HFFc6 (cell line): ENCODE data around the gene NTM. TPM values are rescaled to one million over a fixed set of nuclear protein-coding genes. Genes with fewer than 3 reads are reported as not detected.

ENCODE experiments used
- DNase-seq: peaks from one replicate; pipeline ENCODE4 v3.0.0-alpha.2; 2018
- H3K27ac Mint-ChIP-seq: 2 replicates; pipeline ENCODE4 v1.8.0; 2020; ENCODE audit warnings: mild to moderate bottlenecking, mixed read lengths
- H3K27me3 Mint-ChIP-seq: 2 replicates; pipeline ENCODE4 v1.8.0; 2021; ENCODE audit warnings: mild to moderate bottlenecking, moderate library complexity, mixed read lengths; ENCODE audit not compliant: insufficient read depth
- H3K36me3 Mint-ChIP-seq: 2 replicates; pipeline ENCODE4 v1.8.0; 2021; ENCODE audit warnings: low read depth, mixed read lengths
- H3K4me1 Mint-ChIP-seq: 2 replicates; pipeline ENCODE4 v1.8.0; 2020; ENCODE audit warnings: low read depth, mixed read lengths
- H3K4me3 Mint-ChIP-seq: 2 replicates; pipeline ENCODE4 v1.8.0; 2020; ENCODE audit warnings: mild to moderate bottlenecking, moderate library complexity, mixed read lengths
- H3K9me3 Mint-ChIP-seq: 2 replicates; pipeline ENCODE4 v1.8.0; 2020; ENCODE audit warnings: mild to moderate bottlenecking, mixed read lengths
- CTCF ChIP-seq: fragments of 200-600 bp; sonication (generic); IDR thresholded peaks from 2 replicates; pipeline ENCODE4 v1.5.0; 2021; ENCODE audit warnings: antibody characterized with exemption, mild to moderate bottlenecking
- total RNA-seq, 6 experiments: library from RNA; stranded (reverse); fragmentation: NEBNext Ultra II Directional; extraction: Animal tissue kit (Norgen Biotek cat#: 25700); gene quantifications; 2 replicates in 1 of 6; 3 replicates in 5 of 6; pipeline ENCODE4 v1.2.3, GENCODE V29; 2021

NTM gene
- total RNA-seq, 6 experiments from 2014 or later, result 18.3 to 23.6 (median 21.7) TPM

GRCh38 chr11:132245403-132246385, 875.3 kb downstream of the NTM start:
- TF ChIP-seq CTCF, result no peak
- no peaks in the 10 kb centered on the region for H3K9me3 Mint-ChIP-seq
- H3K27ac Mint-ChIP-seq, result no peak overlapping the region
- no peak for DNase-seq
- H3K4me1 Mint-ChIP-seq, result no peaks in the 10 kb centered on the region
- no peak overlapping the region for H3K4me3 Mint-ChIP-seq
- peaks cover 9% of the 10 kb centered on the region for H3K36me3 Mint-ChIP-seq
- H3K27me3 Mint-ChIP-seq, result no peaks in the 10 kb centered on the region

GRCh38 chr11:132248580-132248979, 878.2 kb downstream of the NTM start:
- no peak for DNase-seq
- Mint-ChIP-seq H3K4me1 (no peaks in the 10 kb centered on the region), H3K27ac (no peak overlapping the region), H3K4me3 (no peak overlapping the region), H3K36me3 (peaks cover 10% of the 10 kb centered on the region), H3K27me3 (no peaks in the 10 kb centered on the region), H3K9me3 (no peaks in the 10 kb centered on the region)
- TF ChIP-seq CTCF, result no peak

GRCh38 chr11:132249256-132249655, 878.8 kb downstream of the NTM start:
- no peak for DNase-seq
- TF ChIP-seq CTCF, result no peak
- no peak overlapping the region for H3K4me3 Mint-ChIP-seq
- H3K27me3 Mint-ChIP-seq, result no peaks in the 10 kb centered on the region
- H3K27ac Mint-ChIP-seq, result no peak overlapping the region
- peaks cover 10% of the 10 kb centered on the region for H3K36me3 Mint-ChIP-seq
- no peaks in the 10 kb centered on the region for H3K9me3 Mint-ChIP-seq
- H3K4me1 Mint-ChIP-seq, result no peaks in the 10 kb centered on the region

GRCh38 chr11:132251061-132251460, 880.6 kb downstream of the NTM start:
- DNase-seq, result no peak
- no peaks in the 10 kb centered on the region for H3K27me3 Mint-ChIP-seq
- no peak for TF ChIP-seq CTCF
- no peaks in the 10 kb centered on the region for H3K4me1 Mint-ChIP-seq
- H3K27ac Mint-ChIP-seq, result no peak overlapping the region
- no peak overlapping the region for H3K4me3 Mint-ChIP-seq
- peaks cover 10% of the 10 kb centered on the region for H3K36me3 Mint-ChIP-seq
- H3K9me3 Mint-ChIP-seq, result no peaks in the 10 kb centered on the region

DNA sequence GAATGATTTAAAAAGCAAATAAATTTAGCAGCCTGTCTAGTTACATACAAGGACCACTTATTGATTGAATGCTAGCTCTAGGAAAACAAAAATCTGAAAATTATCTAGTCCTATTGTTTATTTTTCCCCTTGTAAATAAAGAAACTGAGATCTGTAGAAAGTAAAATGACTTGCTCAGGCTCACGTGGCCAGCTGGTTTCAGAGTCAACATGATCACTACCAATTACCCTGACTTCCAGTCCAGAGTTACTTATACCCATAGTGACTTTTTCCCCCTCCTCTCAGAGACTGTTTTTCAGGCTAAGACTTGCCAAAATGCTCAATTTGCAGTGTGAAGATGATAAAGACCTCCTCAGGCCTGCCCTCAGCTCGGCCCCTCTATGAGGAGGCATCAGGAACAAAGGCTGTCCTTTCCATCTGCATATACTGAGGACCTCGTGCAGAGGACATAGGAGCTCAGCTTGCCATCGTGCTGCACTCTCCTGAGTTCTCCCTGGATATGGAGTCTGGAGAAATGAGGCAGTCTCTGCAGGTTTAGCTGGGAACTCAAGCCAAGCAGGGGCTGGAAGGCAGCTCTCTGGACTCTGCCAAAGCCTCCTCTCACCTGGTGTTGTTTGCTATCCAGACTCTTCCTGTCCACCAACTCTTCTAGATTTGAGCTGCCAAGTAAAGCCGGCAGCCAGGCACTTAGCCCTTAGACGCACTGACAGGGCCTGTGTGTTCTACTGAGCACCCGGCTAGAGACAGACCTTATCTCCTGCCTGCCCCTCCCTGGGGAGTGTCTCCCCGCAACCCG, 883.3 kb downstream of the NTM start:
- Mint-ChIP-seq H3K36me3 (peaks cover 10% of the 10 kb centered on the region), H3K27me3 (no peaks in the 10 kb centered on the region), H3K4me1 (peaks cover 11% of the 10 kb centered on the region), H3K9me3 (no peaks in the 10 kb centered on the region), H3K27ac (no peak overlapping the region), H3K4me3 (no peak overlapping the region)
- TF ChIP-seq CTCF, result no peak
- DNase-seq, result no peak
